T-helper 1 cell treated with Interleukin-12 subunit alpha and Interleukin-12 subunit beta and Interleukin-4 antibody, amounts not matched to agents 30 ng/mL and 1 ng/mL, for 36 hours (primary cell): ENCODE measurements around the gene HIPK3. TPM values are rescaled to one million over a fixed set of nuclear protein-coding genes. Genes with fewer than 3 reads are reported as not detected.
"Not testable (repeated sequence)": the region's sequence is repeated elsewhere in the genome, so short reads cannot be mapped to it uniquely, and the experiment has no call there.

Source experiments
- intact Hi-C: fragments of 100-400 bp; cut with micrococcal nuclease; formaldehyde crosslinking; loops from one replicate; pipeline ENCODE4 v1.15.1; 2024
- total RNA-seq: library from RNA; stranded (reverse); gene quantifications from 2 replicates; pipeline ENCODE4 v1.2.3, GENCODE V29; 2022

HIPK3 gene
- total RNA-seq, 1 donor from 2014 or later, result 39.5 TPM

GRCh38 chr11:33258631-33259205 is 1.5 kb downstream of the HIPK3 start:
- intact Hi-C loops, result loop anchor here (1.0 to 10.0 kb wide), 15 partner anchors 71 to 1894 kb away; partner anchors contain the start of genes APIP, C11orf91, CSTF3 and DCDC1

- intact Hi-C loops, result loop anchor here (2.0 to 10.0 kb wide), 9 partner anchors 248 to 1895 kb away; partner anchors contain the start of genes DCDC1, DNAJC24, EIF3M and QSER1
Observed at GRCh38 chr11:33259869-33260268, 2.7 kb downstream of the HIPK3 start.

GRCh38 chr11:33261350-33261749 is 4.2 kb downstream of the HIPK3 start:
- intact Hi-C loops, result not testable (repeated sequence)

- intact Hi-C loops, result no loop called here
Observed at GRCh38 chr11:33262011-33262645, 4.9 kb downstream of the HIPK3 start.

- intact Hi-C loops, result no loop called here
Observed at GRCh38 chr11:33263549-33263948, 6.4 kb downstream of the HIPK3 start.

GRCh38 chr11:33264926-33265325 is 7.7 kb downstream of the HIPK3 start:
- intact Hi-C loops, result no loop called here

- intact Hi-C loops, result no loop called here
Observed at GRCh38 chr11:33266393-33267215, 9.4 kb downstream of the HIPK3 start.

GRCh38 chr11:33268945-33269540 is 11.9 kb downstream of the HIPK3 start:
- intact Hi-C loops, result no loop called here

GRCh38 chr11:33269822-33270221 is 12.6 kb downstream of the HIPK3 start:
- intact Hi-C loops, result no loop called here

GRCh38 chr11:33271059-33271458 is 13.9 kb downstream of the HIPK3 start:
- intact Hi-C loops, result no loop called here

- intact Hi-C loops, result no loop called here
Observed at GRCh38 chr11:33272338-33273107, 15.3 kb downstream of the HIPK3 start.

GRCh38 chr11:33273656-33274055 is 16.5 kb downstream of the HIPK3 start:
- intact Hi-C loops, result no loop called here

GRCh38 chr11:33280411-33280810 is 23.2 kb downstream of the HIPK3 start:
- intact Hi-C loops, result no loop called here

GRCh38 chr11:33281758-33282157 is 24.6 kb downstream of the HIPK3 start:
- intact Hi-C loops, result no loop called here

GRCh38 chr11:33284818-33285217 is 27.6 kb downstream of the HIPK3 start:
- intact Hi-C loops, result no loop called here

- intact Hi-C loops, result no loop called here
Observed at GRCh38 chr11:33290319-33290718, 33.1 kb downstream of the HIPK3 start.

GRCh38 chr11:33291004-33291777 is 34.0 kb downstream of the HIPK3 start:
- intact Hi-C loops, result no loop called here

- intact Hi-C loops, result no loop called here
Observed at GRCh38 chr11:33292311-33292710, 35.1 kb downstream of the HIPK3 start.

- intact Hi-C loops, result no loop called here
Observed at GRCh38 chr11:33294224-33294623, 37.0 kb downstream of the HIPK3 start.

- intact Hi-C loops, result no loop called here
Observed at GRCh38 chr11:33294797-33295196, 37.6 kb downstream of the HIPK3 start.
